GM21825 (cell line): ENCODE data around the gene UBD.

ENCODE experiments used
- ATAC-seq: cut with Tn5 transposase; IDR thresholded peaks from one replicate; pipeline ENCODE4 v1.9.1; 2021; ENCODE audit warnings: mild to moderate bottlenecking, moderate library complexity; ENCODE audit not compliant: unreplicated experiment

Gene UBD

DNA sequence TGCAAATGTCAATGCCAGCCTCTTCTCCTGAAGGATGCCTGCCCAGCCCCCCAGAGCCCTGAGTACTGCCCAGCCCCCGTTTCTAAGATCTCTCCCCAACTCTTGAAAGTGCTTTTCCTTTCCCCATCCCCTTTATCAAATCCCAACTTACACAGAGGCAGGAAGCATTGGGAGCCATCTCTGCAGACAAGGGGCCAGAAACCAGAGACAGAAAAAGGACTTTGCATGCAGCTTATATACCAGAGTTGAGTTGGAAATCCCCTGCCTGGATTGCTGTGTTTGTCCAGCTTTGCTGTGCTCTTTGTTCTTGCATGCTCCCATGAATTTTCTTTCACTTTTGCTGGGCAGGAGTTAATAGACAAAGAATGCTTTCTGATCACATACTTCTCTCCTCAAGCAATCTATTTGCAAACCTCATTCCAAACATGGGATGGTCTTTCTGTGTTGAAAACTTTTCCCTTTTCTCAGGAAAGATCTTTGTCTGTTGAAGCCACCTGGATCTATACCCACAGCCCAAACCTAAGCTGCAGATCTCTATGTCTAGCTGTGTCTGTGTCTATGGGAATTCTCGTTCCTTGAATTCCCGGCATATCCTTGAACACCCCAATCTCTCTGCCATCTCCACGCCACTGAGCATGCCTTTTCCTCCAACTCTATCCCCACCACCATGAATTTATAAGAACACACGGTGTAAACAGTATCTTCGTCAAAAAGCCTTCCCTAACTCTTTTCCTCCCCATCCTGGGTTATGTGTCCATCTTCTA lies at the start of gene UBD:
TSS of gene UBD (minus strand) at position 209 of the 764 bp plus-strand sequence. CDS start at position 178, 31 bp downstream.
- ATAC-seq = no peak

GRCh38 chr6:29608131-29608530 lies 48.6 kb upstream of the UBD start:
- no peak for ATAC-seq

GRCh38 chr6:29603930-29604329 lies 44.4 kb upstream of the UBD start:
- no peak for ATAC-seq

DNA sequence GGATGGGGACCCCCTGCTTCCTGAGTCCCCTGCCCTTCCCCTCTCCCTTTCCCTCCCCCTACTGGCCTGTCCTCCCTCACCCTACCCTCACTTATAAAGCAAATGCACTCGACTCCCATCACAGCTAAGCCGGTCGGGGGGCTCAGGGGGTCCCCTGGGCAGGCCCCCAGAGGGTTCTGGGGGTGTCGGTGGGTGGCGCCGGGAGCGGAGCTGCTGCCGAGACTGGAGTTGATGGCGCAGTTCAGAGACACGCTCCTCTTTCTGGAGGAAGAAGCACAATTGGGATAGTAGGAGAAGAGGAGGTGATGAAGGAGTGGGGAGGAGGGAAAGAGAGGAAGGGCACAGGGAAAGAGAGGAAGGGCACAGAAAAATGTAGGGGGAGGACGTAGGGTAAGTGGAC lies 43.9 kb upstream of the UBD start:
- ATAC-seq = no peak

DNA sequence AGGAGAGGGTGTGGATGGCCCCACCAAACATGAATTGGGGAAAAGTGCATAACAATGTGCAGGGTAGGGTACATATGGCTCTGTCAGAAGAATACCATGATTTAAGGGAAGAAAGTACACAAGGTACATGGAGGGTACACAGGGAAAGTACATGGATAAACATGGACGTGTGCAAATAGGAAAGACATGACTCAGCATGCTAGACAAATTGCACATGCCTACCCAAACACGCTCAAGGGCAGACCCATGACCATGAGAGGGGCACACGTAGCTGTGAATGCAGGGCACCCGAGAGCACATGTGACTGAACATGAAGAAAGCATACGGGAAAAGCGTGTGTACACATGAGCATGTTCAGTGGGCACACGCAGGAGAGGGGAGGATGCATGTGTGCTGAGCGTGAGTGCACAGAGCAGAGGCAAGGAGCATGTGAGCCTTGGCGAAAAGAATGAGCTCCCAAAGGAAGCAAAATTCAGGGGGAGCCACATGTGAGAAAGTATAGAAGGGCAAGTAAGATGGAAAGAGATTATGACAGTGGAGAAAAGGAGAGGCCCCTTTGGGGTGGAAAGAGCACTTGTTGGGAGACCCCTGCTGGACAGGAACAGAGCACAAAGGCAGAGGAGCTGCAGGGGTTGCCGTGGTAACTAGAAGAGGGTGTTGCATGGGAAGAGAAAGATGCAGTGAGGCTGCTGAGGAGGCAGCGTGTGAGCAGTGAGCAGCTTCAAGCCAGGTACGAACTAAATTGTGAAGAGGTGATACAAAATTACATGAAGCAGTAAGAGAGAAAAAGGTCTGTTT lies 43.2 kb upstream of the UBD start:
- no peak for ATAC-seq

DNA sequence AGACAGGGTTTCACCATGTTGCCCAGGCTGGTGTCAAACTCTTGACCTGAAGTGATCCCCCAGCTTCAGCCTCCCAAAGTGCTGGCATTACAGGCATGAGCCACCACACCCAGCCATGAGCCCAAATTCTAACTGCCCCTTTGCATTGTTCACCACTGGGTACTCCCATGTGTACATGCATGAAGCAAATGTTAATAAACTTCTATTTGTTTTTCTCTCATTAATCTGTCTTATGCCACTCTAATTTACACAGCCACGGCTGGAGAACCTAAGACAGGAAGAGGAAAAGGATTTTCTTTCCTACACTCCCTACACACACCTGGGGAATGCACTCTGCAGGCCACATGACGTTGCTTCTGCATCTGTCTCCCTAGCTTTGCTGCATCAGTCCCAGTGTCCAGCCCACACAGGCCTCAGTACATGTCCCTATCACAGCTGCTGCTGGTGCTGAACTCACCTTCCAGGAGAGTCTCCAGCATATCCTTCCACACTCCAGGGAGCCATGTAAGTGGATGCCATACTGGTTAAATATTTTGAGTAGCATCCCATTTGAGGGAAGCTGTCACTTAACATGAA lies 38.7 kb upstream of the UBD start:
- ATAC-seq = no peak

DNA sequence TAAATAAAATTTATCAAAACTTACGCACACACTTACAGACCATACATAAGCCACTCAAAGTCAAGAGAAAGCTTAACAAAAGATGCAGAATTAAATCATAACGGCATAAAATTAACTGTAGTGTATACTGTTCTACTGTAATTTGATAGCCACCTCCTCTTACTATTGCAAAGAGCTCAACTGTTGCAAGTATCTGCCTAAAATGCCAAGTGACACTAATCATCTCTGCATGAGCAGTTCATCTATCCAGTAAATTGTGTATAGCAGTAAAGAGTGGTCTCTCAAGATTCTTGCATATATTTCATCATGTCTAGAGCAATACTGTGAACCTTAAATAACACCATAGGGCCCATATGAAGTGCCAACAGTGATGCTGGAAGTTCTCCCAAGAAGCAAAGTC lies 37.7 kb upstream of the UBD start:
- no peak for ATAC-seq

GRCh38 chr6:29596381-29596900 lies 36.9 kb upstream of the UBD start:
- no peak for ATAC-seq

DNA sequence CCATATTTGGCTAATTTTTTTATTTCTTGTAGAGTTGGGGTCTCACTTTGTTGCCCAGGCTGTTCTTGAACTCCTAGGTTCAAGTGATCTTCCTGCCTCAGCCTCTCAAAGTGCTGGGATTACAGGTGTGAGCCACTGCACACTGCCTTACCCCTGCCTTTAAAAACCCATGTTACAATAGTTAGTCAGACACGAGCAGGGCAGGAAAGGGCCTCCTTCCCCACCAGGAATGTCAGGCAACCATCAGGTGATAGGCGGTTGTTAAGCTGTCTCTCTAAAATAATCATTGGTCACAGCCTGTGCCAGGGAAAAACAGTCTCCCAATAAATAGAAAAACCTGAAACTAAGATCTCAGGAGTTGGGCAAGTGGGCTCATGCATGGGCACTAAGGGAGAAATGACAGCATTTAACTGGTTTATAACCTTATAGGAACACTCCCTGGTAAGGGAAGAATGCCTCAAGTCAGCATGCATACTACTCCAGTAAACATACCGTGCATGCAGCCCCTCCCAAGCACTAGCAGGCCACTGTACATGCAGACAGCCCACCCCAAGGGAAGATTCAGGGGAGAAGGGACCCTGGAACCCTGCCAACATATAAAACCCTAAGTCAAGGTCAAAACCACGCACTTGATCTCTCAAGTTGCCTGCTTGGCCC lies 33.8 kb upstream of the UBD start:
- no peak for ATAC-seq

- ATAC-seq = no peak
Observed at GRCh38 chr6:29591677-29592076, 32.1 kb upstream of the UBD start.

DNA sequence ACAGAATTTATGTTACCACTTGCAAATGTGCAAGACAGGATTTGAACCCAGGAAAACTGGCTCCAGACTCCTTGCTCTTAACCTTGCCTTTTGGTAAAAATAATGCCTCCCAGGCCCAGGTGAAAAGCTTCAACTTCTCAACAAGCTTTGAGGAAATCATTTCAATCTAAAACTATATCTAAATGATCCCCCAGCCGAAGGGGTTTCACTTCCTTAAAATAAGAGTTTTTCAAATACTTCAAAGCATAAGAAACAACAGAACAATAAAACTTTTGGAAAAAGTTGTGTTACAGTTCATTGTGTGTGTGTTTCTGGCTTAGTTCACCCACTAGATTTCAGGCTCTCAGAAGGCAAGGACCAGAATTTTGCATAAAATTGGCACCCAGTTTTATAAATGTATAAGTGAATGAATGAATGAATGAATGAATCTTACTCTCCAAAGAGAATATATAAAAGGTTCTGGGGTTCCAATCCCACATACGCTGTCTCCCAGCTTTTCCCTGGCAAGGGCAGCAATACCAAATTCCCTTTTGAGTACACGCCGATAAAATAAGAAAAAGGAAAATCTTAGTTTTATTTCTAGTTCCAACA lies 30.8 kb upstream of the UBD start:
- ATAC-seq = no peak

- ATAC-seq = no peak
Observed at GRCh38 chr6:29589423-29590048, 30.0 kb upstream of the UBD start.

DNA sequence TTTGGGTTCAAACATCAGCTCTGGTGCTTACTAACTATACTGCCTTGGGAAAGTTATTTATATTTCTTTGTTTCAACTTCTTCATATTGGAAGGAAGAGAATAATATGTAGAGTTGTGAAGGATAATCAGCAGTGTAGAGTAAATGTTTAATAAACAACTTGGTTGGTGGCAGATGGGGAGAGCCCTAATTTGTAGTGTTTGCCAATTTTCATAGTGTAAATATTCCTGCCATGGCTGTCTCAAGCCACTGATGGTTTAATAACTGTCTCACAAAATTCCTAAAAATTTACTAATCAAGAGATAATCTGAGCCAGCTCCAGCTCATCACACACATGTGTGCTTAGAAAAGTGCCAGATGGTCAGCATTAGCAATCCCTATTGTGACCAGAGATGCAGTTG lies 25.3 kb upstream of the UBD start, which contains the start of gene OR2H2:
TSS of gene OR2H2 (plus strand) at position 301 of the 400 bp plus-strand sequence. CDS start 2,824 bp downstream, outside the sequence.
- no peak for ATAC-seq

DNA sequence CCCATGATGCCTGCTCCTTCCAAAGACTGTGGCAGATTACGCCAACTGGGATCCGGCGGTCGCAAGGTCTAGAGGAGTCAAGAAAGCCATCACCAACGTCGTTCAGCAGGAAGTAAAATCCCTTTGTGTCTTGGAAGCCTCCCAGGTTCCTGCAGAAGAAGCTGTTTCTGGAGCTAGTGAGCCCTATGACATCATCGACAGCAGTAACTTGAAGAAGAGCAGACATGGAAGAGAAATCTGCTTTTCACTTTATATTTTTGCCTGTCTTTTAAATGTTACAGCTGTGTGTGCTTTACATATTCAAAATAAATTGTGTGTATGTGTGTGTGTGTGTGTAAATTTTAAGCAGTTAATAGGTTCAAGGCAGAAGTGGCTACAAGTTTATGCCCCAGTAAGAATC lies 18.0 kb upstream of the UBD start:
- ATAC-seq = no peak

DNA sequence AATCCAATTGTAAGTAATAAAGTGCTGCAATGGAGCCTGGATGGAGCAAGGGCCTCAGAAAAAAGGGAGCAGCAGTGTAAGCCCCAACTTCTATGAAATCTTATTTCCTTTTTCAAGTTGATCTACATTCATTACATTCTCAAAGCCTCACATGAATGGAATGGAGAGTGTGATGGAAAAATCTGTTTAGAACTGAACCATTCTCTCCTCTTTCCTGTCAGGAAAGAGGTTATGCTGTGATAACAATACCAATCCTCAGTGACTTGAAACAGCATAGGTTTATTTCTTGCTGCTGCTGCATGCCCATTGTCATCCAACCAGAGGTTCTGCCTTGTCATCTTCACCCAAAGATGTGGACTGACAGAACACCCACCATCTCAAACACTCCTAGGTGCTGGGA lies 16.5 kb upstream of the UBD start:
- no peak for ATAC-seq

DNA sequence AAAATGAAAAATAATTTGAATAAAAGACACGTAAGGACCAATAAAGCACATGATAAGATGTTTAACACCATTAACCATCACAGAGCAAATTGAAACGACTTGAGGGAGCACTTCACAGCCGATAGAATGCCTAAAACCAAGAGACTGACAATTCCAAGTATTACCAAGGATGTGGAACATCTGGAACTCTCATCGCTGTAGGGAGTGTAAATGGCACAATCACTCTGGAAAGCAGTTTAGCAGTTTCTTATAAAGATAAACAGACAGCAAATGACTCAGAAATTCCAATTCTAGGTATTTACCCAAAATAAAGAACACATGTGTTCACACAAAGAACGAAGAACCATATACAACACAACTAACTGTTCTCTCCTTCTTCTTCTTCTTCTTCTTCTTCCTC lies 8.5 kb upstream of the UBD start:
- no peak for ATAC-seq

DNA sequence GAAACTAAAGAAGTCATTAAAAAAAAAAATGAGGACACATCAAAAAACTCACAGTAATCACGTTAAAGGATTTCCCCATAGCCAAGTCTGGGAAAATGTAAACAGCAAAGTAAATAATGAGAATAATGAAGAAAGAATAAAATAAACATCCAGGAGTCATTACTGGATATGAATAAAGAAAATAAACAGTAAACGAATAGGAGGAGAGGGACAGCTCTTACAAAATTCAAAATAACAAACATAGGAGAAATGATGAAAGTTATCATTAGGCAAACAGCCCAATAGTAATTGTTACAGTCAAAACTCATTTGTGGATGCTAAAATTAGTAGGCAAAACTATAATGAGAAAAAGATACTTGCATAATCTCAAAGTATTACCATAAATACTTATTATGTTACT lies 8.0 kb upstream of the UBD start:
- ATAC-seq = no peak

DNA sequence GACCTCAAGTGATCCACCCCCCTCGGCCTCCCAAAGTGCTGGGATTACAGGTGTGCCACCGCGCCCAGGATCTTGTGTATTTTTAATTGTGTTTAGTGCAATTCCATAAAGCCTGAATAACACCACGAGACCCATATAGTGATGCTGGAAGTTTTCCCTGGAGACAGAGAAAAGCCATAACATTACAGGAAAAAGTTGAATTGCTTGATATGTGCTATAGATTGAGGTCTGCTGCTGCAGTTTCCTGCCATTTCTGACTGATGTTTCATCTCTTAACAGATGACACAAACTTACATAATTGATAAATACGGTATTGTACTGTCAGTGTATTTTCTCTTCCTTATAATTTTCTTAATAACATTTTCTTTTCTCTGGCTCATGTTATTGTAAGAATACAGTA lies 7.3 kb upstream of the UBD start:
- ATAC-seq = no peak

GRCh38 chr6:29564875-29565274 lies 5.3 kb upstream of the UBD start:
- ATAC-seq = no peak

GRCh38 chr6:29563435-29563965 lies 4.0 kb upstream of the UBD start:
- no peak for ATAC-seq
